HG02588 (cell line): ENCODE measurements around the gene KLRC2.
"Not testable (repeated sequence)": the region's sequence is repeated elsewhere in the genome, so short reads cannot be mapped to it uniquely, and the experiment has no call there.

Experiments
- ATAC-seq: cut with Tn5 transposase; IDR thresholded peaks from one replicate; pipeline ENCODE4 v1.9.1; 2021; ENCODE audit warnings: mild to moderate bottlenecking, moderate library complexity; ENCODE audit not compliant: unreplicated experiment

The KLRC2 gene

GRCh38 chr12:10435816-10436215 lies at the start of gene KLRC2:
TSS of gene KLRC2 (minus strand) at chr12:10436010. CDS start at chr12:10435986, 24 bp downstream.
- not testable (repeated sequence) for ATAC-seq

GRCh38 chr12:10481901-10482300 lies 46.1 kb upstream of the KLRC2 start:
- not testable (repeated sequence) for ATAC-seq

- ATAC-seq: not testable (repeated sequence)
These were observed 37.0 kb upstream of the KLRC2 start for GRCh38 chr12:10472808-10473207.

GRCh38 chr12:10469701-10470100 lies 33.9 kb upstream of the KLRC2 start:
- no peak for ATAC-seq

GRCh38 chr12:10466311-10466710 lies 30.5 kb upstream of the KLRC2 start:
- no peak for ATAC-seq

GRCh38 chr12:10457760-10458159 lies 21.9 kb upstream of the KLRC2 start:
- ATAC-seq: no peak

- ATAC-seq: no peak
These were observed 21.0 kb upstream of the KLRC2 start for GRCh38 chr12:10456856-10457255.

- ATAC-seq: no peak
These were observed 20.0 kb upstream of the KLRC2 start for GRCh38 chr12:10455766-10456165.

- no peak for ATAC-seq
These were observed 18.7 kb upstream of the KLRC2 start for GRCh38 chr12:10454531-10454930.

- ATAC-seq: no peak
These were observed 17.3 kb upstream of the KLRC2 start, which contains the start of gene KLRC1 for GRCh38 chr12:10453156-10453555. TSS of gene KLRC1 (minus strand) at chr12:10453377. CDS start at chr12:10451156, 2,221 bp downstream.

- no peak for ATAC-seq
These were observed 12.4 kb upstream of the KLRC2 start for GRCh38 chr12:10448236-10448635.

GRCh38 chr12:10446052-10446451 lies 10.2 kb upstream of the KLRC2 start:
- not testable (repeated sequence) for ATAC-seq

GRCh38 chr12:10441144-10441543 lies 5.3 kb upstream of the KLRC2 start:
- not testable (repeated sequence) for ATAC-seq

GRCh38 chr12:10439608-10440274 lies 3.9 kb upstream of the KLRC2 start:
- not testable (repeated sequence) for ATAC-seq

- ATAC-seq: not testable (repeated sequence)
These were observed 1.8 kb upstream of the KLRC2 start for GRCh38 chr12:10437601-10438000.

- not testable (repeated sequence) for ATAC-seq
These were observed 5.2 kb downstream of the KLRC2 start for GRCh38 chr12:10430623-10431022.

GRCh38 chr12:10425938-10426337 lies 9.9 kb downstream of the KLRC2 start:
- ATAC-seq: not testable (repeated sequence)

- ATAC-seq: not testable (repeated sequence)
These were observed 11.4 kb downstream of the KLRC2 start for GRCh38 chr12:10424260-10424899.

GRCh38 chr12:10422159-10422558 lies 13.7 kb downstream of the KLRC2 start:
- ATAC-seq: not testable (repeated sequence)

- ATAC-seq: not testable (repeated sequence)
These were observed 15.5 kb downstream of the KLRC2 start, which contains the start of gene KLRC3 for GRCh38 chr12:10420334-10420733. TSS of gene KLRC3 (minus strand) at chr12:10420595. CDS start at chr12:10420550, 45 bp downstream.

- ATAC-seq: no peak
These were observed 26.4 kb downstream of the KLRC2 start, which contains the start of gene KLRC4 for GRCh38 chr12:10409392-10409791. TSS of gene KLRC4 (minus strand) at chr12:10409757. CDS start at chr12:10409575, 182 bp downstream.

GRCh38 chr12:10408842-10409241 lies 27.0 kb downstream of the KLRC2 start:
- no peak for ATAC-seq
